HFFc6 (cell line): ENCODE results near the gene FAM240A. TPM values are rescaled to one million over a fixed set of nuclear protein-coding genes. Genes with fewer than 3 reads are reported as not detected.

Experiments used
- DNase-seq: peaks from one replicate; pipeline ENCODE4 v3.0.0-alpha.2; 2018
- H3K27ac Mint-ChIP-seq: 2 replicates; pipeline ENCODE4 v1.8.0; 2020; ENCODE audit warnings: mild to moderate bottlenecking, mixed read lengths
- H3K27me3 Mint-ChIP-seq: 2 replicates; pipeline ENCODE4 v1.8.0; 2021; ENCODE audit warnings: mild to moderate bottlenecking, moderate library complexity, mixed read lengths; ENCODE audit not compliant: insufficient read depth
- H3K36me3 Mint-ChIP-seq: 2 replicates; pipeline ENCODE4 v1.8.0; 2021; ENCODE audit warnings: low read depth, mixed read lengths
- H3K4me1 Mint-ChIP-seq: 2 replicates; pipeline ENCODE4 v1.8.0; 2020; ENCODE audit warnings: low read depth, mixed read lengths
- H3K4me3 Mint-ChIP-seq: 2 replicates; pipeline ENCODE4 v1.8.0; 2020; ENCODE audit warnings: mild to moderate bottlenecking, moderate library complexity, mixed read lengths
- H3K9me3 Mint-ChIP-seq: 2 replicates; pipeline ENCODE4 v1.8.0; 2020; ENCODE audit warnings: mild to moderate bottlenecking, mixed read lengths
- CTCF ChIP-seq: fragments of 200-600 bp; sonication (generic); IDR thresholded peaks from 2 replicates; pipeline ENCODE4 v1.5.0; 2021; ENCODE audit warnings: antibody characterized with exemption, mild to moderate bottlenecking
- long read RNA-seq: library from polyadenylated mRNA; unstranded; transcript quantifications from one replicate; pipeline ENCODE4 v2.0.0, GENCODE V29; 2019
- total RNA-seq, 6 experiments: library from RNA; stranded (reverse); fragmentation: NEBNext Ultra II Directional; extraction: Animal tissue kit (Norgen Biotek cat#: 25700); gene quantifications; 2 replicates in 1 of 6; 3 replicates in 5 of 6; pipeline ENCODE4 v1.2.3, GENCODE V29; 2021

Gene FAM240A
- total RNA-seq = not detected
- long read RNA-seq = 0 reads

GRCh38 chr3:46612324-46612723 lies at the start of gene FAM240A:
FAM240A (plus strand) TSS chr3:46612525; CDS start chr3:46612684, 159 bp downstream.
- no peak for DNase-seq
- H3K27me3 Mint-ChIP-seq = peaks cover 74% of the 10 kb centered on the region
- no peak within 1 kb of the TSS for H3K27ac Mint-ChIP-seq
- no peak within 1 kb of the TSS for H3K4me3 Mint-ChIP-seq
- TF ChIP-seq CTCF = no peak
- H3K4me1 Mint-ChIP-seq = no peaks in the 10 kb centered on the region
- H3K9me3 Mint-ChIP-seq = no peaks in the 10 kb centered on the region
- no peaks in the 10 kb centered on the region for H3K36me3 Mint-ChIP-seq

- Mint-ChIP-seq H3K9me3 (peaks cover 13% of the 10 kb centered on the region), H3K27me3 (peaks cover 13% of the 10 kb centered on the region), H3K36me3 (peaks cover 16% of the 10 kb centered on the region), H3K27ac (no peak overlapping the region), H3K4me3 (no peak overlapping the region), H3K4me1 (peaks cover 22% of the 10 kb centered on the region)
- no peak for DNase-seq
- TF ChIP-seq CTCF = no peak
Observed at GRCh38 chr3:46564190-46565021, 47.9 kb upstream of the FAM240A start.

- Mint-ChIP-seq H3K4me1 (peaks cover 18% of the 10 kb centered on the region), H3K9me3 (peaks cover 13% of the 10 kb centered on the region), H3K27ac (no peak overlapping the region), H3K4me3 (peak overlapping the region; percentile 85), H3K27me3 (peaks cover 14% of the 10 kb centered on the region), H3K36me3 (peaks cover 16% of the 10 kb centered on the region)
- no peak for TF ChIP-seq CTCF
- DNase-seq = no peak
Observed at GRCh38 chr3:46565077-46565476, 47.2 kb upstream of the FAM240A start.

GRCh38 chr3:46565607-46566039 lies 46.7 kb upstream of the FAM240A start:
- no peak for TF ChIP-seq CTCF
- peaks cover 18% of the 10 kb centered on the region for H3K4me1 Mint-ChIP-seq
- peak overlapping the region; percentile 85 for H3K4me3 Mint-ChIP-seq
- peaks cover 15% of the 10 kb centered on the region for H3K27me3 Mint-ChIP-seq
- no peak overlapping the region for H3K27ac Mint-ChIP-seq
- peaks cover 16% of the 10 kb centered on the region for H3K36me3 Mint-ChIP-seq
- no peak for DNase-seq
- peaks cover 13% of the 10 kb centered on the region for H3K9me3 Mint-ChIP-seq

GRCh38 chr3:46566040-46566641 lies 46.2 kb upstream of the FAM240A start, which contains the start of gene LRRC2:
LRRC2 (minus strand) TSS chr3:46566302; CDS start chr3:46551591, 14,711 bp downstream.
- peaks cover 16% of the 10 kb centered on the region for H3K36me3 Mint-ChIP-seq
- TF ChIP-seq CTCF = no peak
- H3K27me3 Mint-ChIP-seq = peaks cover 15% of the 10 kb centered on the region
- peak; percentile 38 for DNase-seq
- H3K4me1 Mint-ChIP-seq = peaks cover 18% of the 10 kb centered on the region
- H3K9me3 Mint-ChIP-seq = peaks cover 13% of the 10 kb centered on the region
- peak within 1 kb of the TSS; percentile 85 for H3K4me3 Mint-ChIP-seq
- 0 out of 2 replicates have a peak within 1 kb of the TSS, but pooled peaks have one; percentile 4 for H3K27ac Mint-ChIP-seq
